ENCODE data around the gene TAGAP.

The TAGAP gene

GRCh38 chr6:159071843-159072769, 27.3 kb upstream of the TAGAP start:
- no peak for DNase-seq

GRCh38 chr6:159068904-159069578, 24.2 kb upstream of the TAGAP start:
- DNase-seq = no peak

- no peak for DNase-seq
Measured at GRCh38 chr6:159067334-159067733, 22.5 kb upstream of the TAGAP start.

GRCh38 chr6:159066483-159066882, 21.7 kb upstream of the TAGAP start:
- DNase-seq = no peak

DNA sequence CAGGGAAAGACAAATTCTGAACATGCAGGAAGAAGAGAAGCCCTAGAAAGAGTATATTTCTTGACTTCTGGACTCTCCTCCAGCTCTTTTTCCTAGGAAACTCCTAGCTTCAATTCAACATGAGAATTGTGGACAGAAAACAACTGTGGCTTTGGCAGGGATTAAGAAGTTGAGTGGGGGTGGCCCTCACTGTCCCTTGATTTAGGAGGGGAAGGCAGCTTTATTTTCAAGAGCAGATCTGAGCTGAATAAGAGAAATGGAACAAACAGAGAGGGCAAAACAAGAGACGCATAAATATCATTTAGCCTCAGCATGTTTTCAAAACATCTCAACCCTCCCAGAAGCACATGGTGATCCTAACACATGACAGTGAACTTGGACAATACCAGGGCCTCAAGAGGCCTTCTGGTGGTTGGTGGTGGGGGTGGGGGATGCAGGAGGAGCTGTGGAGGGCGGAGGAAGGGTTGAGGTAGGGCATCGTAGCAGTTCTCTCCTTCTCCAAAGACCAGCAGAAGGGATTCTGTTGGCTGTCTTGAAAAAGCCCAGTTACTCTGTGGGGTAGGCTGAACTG, 21.1 kb upstream of the TAGAP start:
- DNase-seq = no peak

- DNase-seq = no peak
Measured at GRCh38 chr6:159065091-159065490, 20.3 kb upstream of the TAGAP start.

DNA sequence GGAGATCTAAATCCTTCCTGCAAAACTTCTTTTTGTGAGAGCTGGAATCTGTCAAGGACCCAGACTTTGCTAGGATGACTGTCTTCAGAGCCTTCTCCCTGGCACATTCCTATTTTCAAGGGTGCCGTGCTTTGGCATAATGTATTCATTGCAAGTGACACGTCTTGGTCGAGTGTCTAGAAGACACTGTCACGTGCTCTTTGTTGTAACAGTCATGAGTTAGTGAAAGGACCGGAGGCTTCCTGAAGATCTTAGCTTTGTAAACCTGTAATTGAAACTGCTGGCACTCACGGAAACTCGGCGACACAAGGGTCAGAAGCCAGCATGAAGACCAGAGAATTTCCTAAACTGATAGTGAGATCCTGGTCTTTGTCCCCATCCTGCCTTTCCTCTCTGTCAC, 19.7 kb upstream of the TAGAP start:
- DNase-seq = no peak

DNA sequence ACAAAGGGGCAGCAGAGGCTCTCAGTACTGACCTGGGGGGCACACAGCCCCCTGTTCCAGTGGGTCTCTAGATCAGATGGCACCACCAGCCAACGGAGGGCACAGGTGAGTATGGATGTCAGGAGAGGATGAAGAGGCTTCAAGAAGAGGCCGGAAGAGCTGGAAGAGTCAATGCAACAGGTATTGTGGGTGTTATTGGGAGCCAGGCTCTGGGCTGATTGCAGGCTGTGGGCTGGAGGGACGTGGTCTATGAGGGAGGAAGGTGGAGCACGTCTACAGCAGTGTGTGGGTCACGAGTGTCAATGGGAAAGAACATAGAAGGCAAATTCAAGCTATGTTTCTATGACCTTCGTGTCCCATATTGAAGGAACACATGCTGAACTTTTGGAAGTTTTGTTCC, 18.8 kb upstream of the TAGAP start:
- no peak for DNase-seq

GRCh38 chr6:159062976-159063375, 18.2 kb upstream of the TAGAP start:
- no peak for DNase-seq

GRCh38 chr6:159062564-159062945, 17.8 kb upstream of the TAGAP start:
- no peak for DNase-seq

DNA sequence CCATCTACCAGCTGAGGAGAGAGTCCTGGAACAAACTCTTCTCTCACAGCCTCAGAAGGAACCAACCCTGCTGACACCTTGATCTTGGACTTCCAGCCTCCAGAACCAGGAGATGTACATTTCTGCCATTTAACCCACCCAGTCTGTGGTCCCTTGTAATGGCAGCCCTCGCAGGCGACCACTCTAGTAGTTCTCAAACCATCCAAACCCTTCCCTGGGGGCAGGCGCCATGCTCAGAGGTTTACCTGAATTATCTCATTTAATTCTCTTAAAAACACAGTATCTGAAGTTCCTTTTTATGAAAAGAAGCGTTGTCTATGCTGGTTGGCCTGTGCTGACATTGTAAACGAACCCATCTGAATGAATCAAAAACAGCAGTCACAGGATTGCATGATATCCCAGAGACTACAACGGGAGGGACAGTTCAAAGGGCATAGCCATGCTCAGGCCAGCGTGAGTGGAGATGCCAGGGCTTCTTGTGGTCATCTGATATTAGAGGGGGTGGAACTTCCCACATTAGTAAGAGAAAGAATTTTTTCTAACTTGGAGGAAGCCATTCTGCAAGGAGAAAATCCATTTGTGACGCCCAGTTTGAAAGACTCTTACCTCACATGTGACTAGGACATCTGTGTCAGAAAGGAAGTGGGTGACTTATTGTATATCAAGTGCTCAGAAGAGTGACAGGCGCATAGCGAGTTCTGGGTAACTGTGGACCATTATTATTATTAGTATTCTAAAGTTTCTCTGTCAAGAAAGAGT, 17.2 kb upstream of the TAGAP start:
- no peak for DNase-seq

GRCh38 chr6:159061146-159061545, 16.4 kb upstream of the TAGAP start:
- no peak for DNase-seq

- no peak for DNase-seq
Measured at GRCh38 chr6:159059885-159060506, 15.2 kb upstream of the TAGAP start.

GRCh38 chr6:159059141-159059540, 14.3 kb upstream of the TAGAP start:
- DNase-seq = no peak

- no peak for DNase-seq
Measured at GRCh38 chr6:159056899-159057298, 12.1 kb upstream of the TAGAP start.

DNA sequence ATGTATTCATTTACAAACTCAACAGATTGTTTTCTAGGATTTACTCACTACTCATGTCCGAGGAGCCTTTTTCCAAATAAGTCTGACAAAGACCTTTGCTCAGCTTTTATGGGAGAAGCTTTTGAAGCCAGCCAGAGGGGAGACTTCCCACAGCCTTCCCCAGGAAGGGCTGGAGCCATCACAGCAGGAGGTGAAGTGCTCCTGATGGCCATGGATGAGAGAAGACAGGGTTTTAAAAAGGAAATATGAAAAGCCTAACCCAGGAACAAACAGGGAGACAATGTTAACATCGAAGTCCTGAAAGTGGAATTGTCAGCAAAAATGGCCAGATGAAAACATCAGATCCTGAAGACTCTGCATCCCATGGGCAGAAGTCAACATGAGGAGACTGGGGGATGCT, 11.6 kb upstream of the TAGAP start:
- no peak for DNase-seq

GRCh38 chr6:159056003-159056402, 11.2 kb upstream of the TAGAP start:
- no peak for DNase-seq

DNA sequence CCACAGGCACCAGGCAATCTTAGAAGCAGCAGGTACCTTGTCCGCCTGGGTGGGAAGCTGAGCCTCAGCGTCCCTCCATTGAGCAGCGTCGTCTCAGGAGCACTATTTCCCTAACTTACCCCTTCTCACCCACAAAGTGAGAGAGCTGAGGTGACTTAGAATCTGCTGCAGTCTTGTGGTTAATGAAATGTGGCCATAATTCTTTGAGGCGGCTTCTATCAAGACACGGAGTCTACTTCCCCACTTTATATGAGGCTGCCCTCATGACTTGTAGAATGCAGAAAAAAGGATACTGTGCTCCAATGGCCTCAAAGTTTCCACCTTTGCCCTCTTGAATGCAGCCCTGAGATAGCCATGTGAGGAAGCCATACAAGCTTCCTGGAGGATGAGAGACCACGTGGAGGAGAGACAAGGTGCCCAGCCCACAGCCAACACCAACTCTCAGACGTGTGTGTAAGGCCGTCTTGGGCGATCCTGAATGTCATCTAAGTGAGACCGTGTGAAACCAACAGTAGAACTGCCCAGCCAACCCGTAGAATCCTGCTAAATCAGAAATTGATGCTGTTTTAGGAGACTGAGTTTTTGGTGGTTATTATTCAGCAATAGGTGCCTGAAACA, 9.1 kb upstream of the TAGAP start:
- no peak for DNase-seq

GRCh38 chr6:159052720-159053119, 7.9 kb upstream of the TAGAP start:
- no peak for DNase-seq

DNA sequence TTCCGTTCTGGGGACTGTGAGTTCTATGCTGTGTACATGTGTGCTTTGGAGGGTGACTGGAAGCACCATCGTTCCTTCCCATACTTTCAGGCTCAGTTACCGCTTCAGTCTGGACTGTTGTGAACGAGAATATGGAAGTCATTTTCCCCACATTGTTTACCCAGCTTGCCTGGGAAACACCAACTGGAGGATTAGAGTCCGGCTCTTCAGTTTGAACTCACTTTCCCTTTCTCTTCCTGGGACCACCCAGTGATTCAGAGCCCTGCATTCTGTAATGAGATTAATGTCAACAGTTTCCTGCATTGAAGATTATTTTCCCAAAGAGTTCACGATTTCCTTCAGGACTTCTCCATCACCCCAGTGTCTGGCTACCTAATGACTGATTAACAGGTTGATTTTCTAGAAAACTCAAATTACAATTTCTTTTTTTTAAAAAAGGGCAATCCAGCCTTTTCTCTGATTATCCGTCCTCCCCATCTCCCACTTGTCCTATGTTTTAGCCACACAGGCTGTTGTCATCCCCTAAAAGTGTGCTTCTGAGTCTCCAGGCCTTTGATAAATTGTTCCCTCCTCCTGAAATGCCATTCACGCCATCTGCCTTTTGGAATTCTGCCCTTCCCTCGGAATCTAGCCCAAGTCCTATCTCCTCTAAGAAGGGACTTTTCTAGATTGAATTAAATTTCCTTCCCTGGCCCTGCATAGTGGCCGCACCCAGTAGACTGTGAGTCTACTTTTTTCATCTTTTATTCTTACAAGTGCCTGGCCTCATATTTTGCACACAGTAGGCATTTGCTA, 3.3 kb upstream of the TAGAP start:
- DNase-seq = no peak

DNA sequence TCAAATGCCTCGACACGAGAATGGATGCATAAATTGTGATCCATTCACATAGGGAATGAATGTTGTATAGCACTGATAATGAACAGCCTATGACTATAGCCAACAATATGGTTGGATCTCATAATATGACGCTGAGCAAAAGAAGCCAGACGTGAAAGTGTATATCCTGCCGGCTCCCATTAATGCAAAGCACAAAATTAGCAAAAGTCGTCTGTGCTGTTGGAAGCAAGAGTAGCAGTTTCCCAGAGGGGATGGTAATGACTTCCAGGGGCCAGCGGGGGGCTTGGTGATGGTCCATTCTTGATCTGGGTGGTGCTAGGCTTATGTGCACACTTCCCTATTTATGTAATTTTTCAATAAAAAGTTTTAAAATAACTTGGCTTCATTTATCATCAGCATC, 1.0 kb upstream of the TAGAP start:
- DNase-seq = no peak

DNA sequence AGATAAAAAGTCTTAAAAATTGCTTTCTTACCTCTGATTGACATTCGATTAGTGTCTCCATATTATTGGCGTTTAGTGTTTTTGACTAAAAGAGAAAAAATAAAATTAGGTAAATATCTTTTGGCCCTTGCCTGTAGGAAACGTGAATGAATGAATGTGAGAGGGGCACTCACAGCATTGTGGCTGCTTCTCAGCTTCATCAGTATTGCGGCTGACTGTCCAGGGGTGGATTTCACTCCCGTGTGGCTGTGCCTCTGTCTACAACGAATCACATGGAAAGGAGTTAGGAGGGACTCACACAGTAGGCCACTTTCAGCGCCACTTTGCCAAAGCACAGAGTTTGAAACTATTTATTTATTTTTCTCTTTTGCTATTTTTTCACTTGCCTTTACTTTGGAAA, 844 bp downstream of the TAGAP start:
- no peak for DNase-seq
